ENCODE results near the gene JADE1.

JADE1 gene

GRCh38 chr4:128846063-128846462 lies 36.6 kb downstream of the JADE1 start:
- DNase-seq (ENCODE audit: low spot score) = no peak
- TF ChIP-seq CTCF (IDR thresholded peaks at IDR 0.05; ENCODE audit: extremely low read depth, missing control alignments) = no peak

GRCh38 chr4:128847082-128847724 lies 37.7 kb downstream of the JADE1 start:
- TF ChIP-seq CTCF (IDR thresholded peaks at IDR 0.05; ENCODE audit: extremely low read depth, missing control alignments) = no peak
- DNase-seq (ENCODE audit: low spot score) = no peak

- no peak for TF ChIP-seq CTCF (IDR thresholded peaks at IDR 0.05; ENCODE audit: extremely low read depth, missing control alignments)
Measured at GRCh38 chr4:128848461-128848860, 39.0 kb downstream of the JADE1 start.

GRCh38 chr4:128850252-128850651 lies 40.8 kb downstream of the JADE1 start:
- TF ChIP-seq CTCF (IDR thresholded peaks at IDR 0.05; ENCODE audit: extremely low read depth, missing control alignments) = no peak
- DNase-seq (ENCODE audit: low spot score) = no peak

More at GRCh38 chr4:128848461-128848860, 39.0 kb downstream of the JADE1 start:
- DNase-seq (ENCODE audit: low spot score) = no peak

GRCh38 chr4:128853741-128854140 lies 44.2 kb downstream of the JADE1 start:
- DNase-seq (ENCODE audit: low spot score) = no peak
- no peak for TF ChIP-seq CTCF (IDR thresholded peaks at IDR 0.05; ENCODE audit: extremely low read depth, missing control alignments)

GRCh38 chr4:128854433-128854832 lies 44.9 kb downstream of the JADE1 start:
- no peak for TF ChIP-seq CTCF (IDR thresholded peaks at IDR 0.05; ENCODE audit: extremely low read depth, missing control alignments)
- DNase-seq (ENCODE audit: low spot score) = peak; percentile 42

GRCh38 chr4:128855621-128856020 lies 46.1 kb downstream of the JADE1 start:
- no peak for DNase-seq (ENCODE audit: low spot score)
- no peak for TF ChIP-seq CTCF (IDR thresholded peaks at IDR 0.05; ENCODE audit: extremely low read depth, missing control alignments)
